Kidney (tissue), 14 donors: ENCODE measurements around the gene CEP68. TPM values are rescaled to one million over a fixed set of nuclear protein-coding genes. Genes with fewer than 3 reads are reported as not detected.

Experiments used
- DNase-seq, 5 donors: peaks; one replicate each; pipeline ENCODE4 v3.0.0-alpha.2; 2013 to 2020
- FAIRE-seq: peaks from 2 replicates; lab custom pipeline; 2012; peaks lifted over from hg19 to GRCh38; lab: Jason Lieb, UNC
- H3K27ac ChIP-seq, 2 donors: one replicate each; pipeline ENCODE4 v1.7.0; 2013; ENCODE audit warnings: low read depth in 2 of 2, low read length in 2 of 2, inconsistent platforms in 1 of 2
- H3K27me3 ChIP-seq: one replicate; pipeline ENCODE4 v1.7.1; 2013; ENCODE audit warnings: low read length, inconsistent platforms; ENCODE audit not compliant: control insufficient read depth, insufficient read depth
- H3K36me3 ChIP-seq, 3 donors: one replicate each; pipeline versions ENCODE4 v1.7.0 to v1.7.1; 2013; ENCODE audit warnings: low read length in 3 of 3, control low read depth in 1 of 3, inconsistent platforms in 1 of 3; ENCODE audit not compliant: insufficient read depth in 3 of 3, control insufficient read depth in 2 of 3
- H3K4me1 ChIP-seq, 3 donors: one replicate each; pipeline versions ENCODE4 v1.7.0 to v1.7.1; 2013; ENCODE audit warnings: low read length in 3 of 3, inconsistent platforms in 1 of 3, low read depth in 1 of 3; ENCODE audit not compliant: control insufficient read depth in 2 of 3, insufficient read depth in 2 of 3
- H3K4me3 ChIP-seq, 3 donors: one replicate each; pipeline versions ENCODE4 v1.7.0 to v1.8.1; 2013; ENCODE audit warnings: low read length in 3 of 3, control low read depth in 1 of 3, inconsistent platforms in 1 of 3
- H3K9ac ChIP-seq, 3 donors: one replicate each; pipeline versions ENCODE4 v1.7.0 to v1.7.1; 2013; ENCODE audit warnings: low read length in 3 of 3, control low read depth in 1 of 3, inconsistent platforms in 1 of 3
- H3K9me3 ChIP-seq, 3 donors: one replicate each; pipeline versions ENCODE4 v1.7.0 to v1.7.1; 2013; ENCODE audit warnings: low read length in 3 of 3, control low read depth in 1 of 3, inconsistent platforms in 1 of 3; ENCODE audit not compliant: control insufficient read depth in 2 of 3, insufficient read depth in 1 of 3
- intact Hi-C: fragments of 100-400 bp; cut with DNase I; formaldehyde crosslinking; loops from one replicate; pipeline ENCODE4 v1.11.1; 2022
- polyA plus RNA-seq: library from polyadenylated mRNA; stranded (reverse); fragments of 350-450 nt; fragmentation: Illumina TruSeq; extraction: RNeasy Lipid Tissue Mini Kit (QIAGEN cat#74804); gene quantifications from one replicate; pipeline ENCODE4 v1.2.3, GENCODE V29; 2014; ENCODE audit warnings: low read depth, low replicate concordance; ENCODE audit not compliant: insufficient read depth
- total RNA-seq: library from RNA; stranded (reverse); fragmentation: NEBNext Ultra II Directional; extraction: Animal tissue kit (Norgen Biotek cat#: 25700); gene quantifications from one replicate; pipeline ENCODE4 v1.2.1, GENCODE V29; 2021
- TF ChIP-seq, protein P1 (sequence below): IDR thresholded peaks from 3 replicates; pipeline ENCODE4 v1.5.1; 2012; ENCODE audit warnings: mild to moderate bottlenecking, moderate library complexity, borderline replicate concordance; ENCODE audit not compliant: insufficient read depth; ENCODE audit errors: extremely low read depth
- donor health status: control.
- donor health status: control.
- donor health status: control.
- donor health status: control.
- donor health status: control.
- donor health status: DM: yes; HTN: yes; CAD: no.
- donor health status: Normal renal cell carcinoma (clear cell type).

CEP68 gene
- total and polyA plus RNA-seq, 2 donors from 2014 or later, result 5.6 to 20.3 TPM

DNA sequence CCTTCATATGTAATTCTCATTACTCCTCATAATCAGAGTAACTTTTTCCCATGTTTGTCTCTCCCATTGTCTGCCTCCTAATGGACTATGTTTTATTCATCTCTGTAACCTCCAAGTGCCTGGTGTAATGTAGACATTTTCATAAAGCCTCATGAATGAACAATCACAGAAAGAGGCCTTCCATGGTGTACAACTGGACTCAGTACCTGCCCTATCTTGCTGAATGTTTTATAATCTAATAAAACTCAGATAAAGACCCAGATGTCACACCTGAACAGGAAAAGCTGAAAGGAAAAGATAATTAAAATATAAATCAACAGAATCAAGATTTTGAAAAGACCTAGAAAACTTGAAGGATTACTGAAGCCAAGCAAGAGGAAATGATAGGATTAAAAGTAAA is 37.0 kb downstream of the CEP68 start:
- TF ChIP-seq, protein P1, sequence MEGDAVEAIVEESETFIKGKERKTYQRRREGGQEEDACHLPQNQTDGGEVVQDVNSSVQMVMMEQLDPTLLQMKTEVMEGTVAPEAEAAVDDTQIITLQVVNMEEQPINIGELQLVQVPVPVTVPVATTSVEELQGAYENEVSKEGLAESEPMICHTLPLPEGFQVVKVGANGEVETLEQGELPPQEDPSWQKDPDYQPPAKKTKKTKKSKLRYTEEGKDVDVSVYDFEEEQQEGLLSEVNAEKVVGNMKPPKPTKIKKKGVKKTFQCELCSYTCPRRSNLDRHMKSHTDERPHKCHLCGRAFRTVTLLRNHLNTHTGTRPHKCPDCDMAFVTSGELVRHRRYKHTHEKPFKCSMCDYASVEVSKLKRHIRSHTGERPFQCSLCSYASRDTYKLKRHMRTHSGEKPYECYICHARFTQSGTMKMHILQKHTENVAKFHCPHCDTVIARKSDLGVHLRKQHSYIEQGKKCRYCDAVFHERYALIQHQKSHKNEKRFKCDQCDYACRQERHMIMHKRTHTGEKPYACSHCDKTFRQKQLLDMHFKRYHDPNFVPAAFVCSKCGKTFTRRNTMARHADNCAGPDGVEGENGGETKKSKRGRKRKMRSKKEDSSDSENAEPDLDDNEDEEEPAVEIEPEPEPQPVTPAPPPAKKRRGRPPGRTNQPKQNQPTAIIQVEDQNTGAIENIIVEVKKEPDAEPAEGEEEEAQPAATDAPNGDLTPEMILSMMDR, result no peak
- Histone ChIP-seq H3K9ac (no peak overlapping the region), H3K27me3 (no peaks in the 10 kb centered on the region), H3K4me3 (no peak overlapping the region), H3K4me1 (peaks cover 0 to 5% (median 0%) of the 10 kb centered on the region in 3 donors), H3K36me3 (peaks cover 11 to 33% (median 19%) of the 10 kb centered on the region in 3 donors), H3K27ac (no peak overlapping the region), H3K9me3 (no peaks in the 10 kb centered on the region)
- FAIRE-seq (no peak), DNase-seq (no peak)
- intact Hi-C loops, result no loop called here

DNA sequence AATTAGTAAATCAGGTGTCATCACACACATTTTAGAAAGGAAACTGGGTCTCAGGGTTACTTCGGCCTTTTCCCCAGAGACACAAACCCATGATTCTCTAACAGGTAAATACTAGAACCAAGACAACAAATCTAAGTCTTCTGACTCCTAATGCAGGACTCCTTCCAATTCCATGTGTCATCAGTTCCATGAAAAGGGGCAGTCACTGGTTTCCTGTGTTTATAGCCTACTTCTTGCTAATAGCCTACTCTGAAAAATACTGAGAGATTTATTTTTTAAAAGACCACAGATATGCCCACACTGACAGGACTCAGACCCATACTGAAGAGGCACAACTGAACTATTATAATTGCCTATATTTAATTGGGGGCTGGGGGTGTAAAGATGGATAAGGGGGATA is 40.7 kb downstream of the CEP68 start:
- peaks cover 7 to 25% (median 9%) of the 10 kb centered on the region in 3 donors for H3K36me3 ChIP-seq
- H3K4me3 ChIP-seq, result no peak overlapping the region
- no peaks in the 10 kb centered on the region for H3K4me1 ChIP-seq
- TF ChIP-seq, protein P1, result no peak
- no peak overlapping the region for H3K9ac ChIP-seq
- H3K27me3 ChIP-seq, result no peaks in the 10 kb centered on the region
- no peak overlapping the region for H3K27ac ChIP-seq
- FAIRE-seq (no peak), DNase-seq (no peak)
- H3K9me3 ChIP-seq, result no peaks in the 10 kb centered on the region
- intact Hi-C loops, result no loop called here

DNA sequence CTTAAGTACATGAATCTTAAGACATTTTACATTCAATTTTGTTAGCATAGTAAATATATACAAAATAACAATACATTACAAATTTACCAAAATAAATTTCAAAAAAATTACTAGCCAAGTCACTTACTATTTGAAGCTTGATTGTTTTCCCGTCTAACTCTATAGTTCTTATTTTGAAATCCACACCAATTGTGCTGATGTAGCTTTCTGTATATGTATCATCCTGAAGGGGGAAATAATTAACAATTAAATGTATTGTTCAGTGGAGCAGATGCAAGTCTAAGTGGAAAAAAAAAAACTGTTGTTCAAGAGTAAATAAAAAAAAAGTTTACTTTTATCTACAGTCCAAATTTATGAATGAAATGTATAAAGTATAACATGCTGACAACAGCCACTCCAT is 41.6 kb downstream of the CEP68 start:
- Histone ChIP-seq H3K9me3 (no peaks in the 10 kb centered on the region), H3K9ac (no peak overlapping the region), H3K4me1 (no peaks in the 10 kb centered on the region), H3K27me3 (no peaks in the 10 kb centered on the region), H3K27ac (no peak overlapping the region), H3K36me3 (peaks cover under 1 to 16% (median 9%) of the 10 kb centered on the region in 3 donors), H3K4me3 (no peak overlapping the region)
- TF ChIP-seq, protein P1, result no peak
- intact Hi-C loops, result no loop called here
- DNase-seq (no peak), FAIRE-seq (peak; percentile 25)

DNA sequence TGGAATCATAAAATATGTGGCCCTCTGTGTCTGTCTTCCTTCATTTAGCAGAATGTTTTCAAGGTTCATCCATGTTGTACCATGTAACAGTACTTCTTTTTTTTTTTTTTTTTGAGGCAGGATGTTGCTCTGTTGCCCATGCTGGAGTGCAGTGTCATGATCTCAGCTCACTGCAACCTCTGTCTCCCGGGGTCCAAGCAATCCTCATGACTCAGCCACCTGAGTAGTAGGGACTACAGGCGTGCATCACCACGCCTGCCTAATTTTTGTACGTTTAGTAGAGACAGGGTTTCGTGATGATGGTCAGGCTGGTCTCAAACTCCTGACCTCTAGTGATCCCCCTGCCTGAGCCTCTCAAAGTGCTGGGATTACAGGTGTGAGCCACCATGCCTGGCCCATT is 42.5 kb downstream of the CEP68 start:
- H3K27ac ChIP-seq, result no peak overlapping the region
- H3K9me3 ChIP-seq, result no peaks in the 10 kb centered on the region
- H3K4me3 ChIP-seq, result no peak overlapping the region
- H3K36me3 ChIP-seq, result peaks cover 0 to 13% (median 9%) of the 10 kb centered on the region in 3 donors
- H3K4me1 ChIP-seq, result no peaks in the 10 kb centered on the region
- DNase-seq (no peak), FAIRE-seq (no peak)
- TF ChIP-seq, protein P1, result no peak
- H3K27me3 ChIP-seq, result no peaks in the 10 kb centered on the region
- intact Hi-C loops, result no loop called here
- H3K9ac ChIP-seq, result no peak overlapping the region
